NOMO-1 (cell line): ENCODE data around the gene ITPR2.
"Not testable (repeated sequence)": the region's sequence is repeated elsewhere in the genome, so short reads cannot be mapped to it uniquely, and the experiment has no call there.

ENCODE experiments used
- DNase-seq, 2 experiments: peaks; one replicate each; lab custom pipeline; 2025; ENCODE audit not compliant: unreplicated experiment in 2 of 2; lab: John Stamatoyannopoulos, UW

The ITPR2 gene

GRCh38 chr12:26535826-26536225 lies 297.2 kb downstream of the ITPR2 start:
- no peak for DNase-seq

GRCh38 chr12:26534071-26534470 lies 298.9 kb downstream of the ITPR2 start:
- DNase-seq, result no peak

DNA sequence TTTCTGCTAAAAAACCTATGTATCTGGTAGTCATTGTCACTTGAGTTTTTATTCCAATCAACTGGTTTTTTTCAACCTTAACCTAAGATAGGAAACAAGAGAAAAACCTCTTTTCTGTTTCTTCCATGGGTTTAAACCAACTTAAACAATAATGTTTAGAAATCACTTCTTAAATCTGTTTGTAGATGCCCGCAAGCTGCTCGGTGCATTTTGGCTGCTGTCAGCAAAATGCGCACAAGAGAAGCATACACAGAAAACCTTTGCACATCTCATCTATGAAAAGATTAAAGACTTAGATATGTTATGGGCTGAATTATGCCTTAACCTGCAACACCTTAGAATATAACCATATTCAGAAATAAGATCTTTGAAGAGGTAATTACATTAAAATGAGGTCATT lies 299.8 kb downstream of the ITPR2 start:
- no peak for DNase-seq

GRCh38 chr12:26530461-26530860 lies 302.5 kb downstream of the ITPR2 start:
- DNase-seq, result no peak

DNA sequence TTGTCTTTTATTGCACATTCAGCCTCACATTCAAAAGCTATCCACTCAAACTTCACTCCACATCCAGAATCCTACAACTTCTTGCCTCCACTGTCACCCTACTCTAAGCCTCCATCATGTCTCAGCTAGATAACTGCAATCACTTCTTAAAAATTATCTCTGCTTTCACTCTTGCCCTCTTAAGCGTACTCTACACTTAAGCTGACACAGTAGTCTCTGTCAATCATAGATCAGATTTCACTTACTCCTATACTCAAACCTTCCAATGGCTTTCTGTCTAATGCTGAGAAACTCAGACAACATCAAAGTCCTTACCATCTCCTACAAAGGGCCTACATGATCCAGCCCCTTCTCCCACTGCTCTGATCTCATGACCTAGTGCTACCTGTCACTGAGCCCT lies 304.1 kb downstream of the ITPR2 start:
- no peak for DNase-seq

DNA sequence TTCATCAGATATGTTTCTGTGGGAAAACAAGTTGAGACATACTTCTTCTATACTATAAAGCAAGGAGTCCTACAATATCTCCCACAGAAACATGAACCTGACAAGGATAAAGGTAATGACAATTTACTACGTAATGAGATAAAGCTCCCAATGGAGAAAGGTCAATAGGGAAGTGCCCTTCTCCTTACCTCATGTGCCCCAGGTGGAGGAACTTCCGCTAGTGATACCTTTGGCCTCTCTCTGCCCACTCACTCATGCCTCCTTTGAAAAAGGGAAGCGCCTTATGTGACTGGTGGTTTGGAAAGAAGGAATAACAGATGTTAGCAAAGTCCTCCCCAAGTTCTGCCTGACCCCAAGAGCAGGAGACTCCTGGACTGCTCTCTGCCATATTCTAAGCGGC lies 305.3 kb downstream of the ITPR2 start:
- no peak for DNase-seq

DNA sequence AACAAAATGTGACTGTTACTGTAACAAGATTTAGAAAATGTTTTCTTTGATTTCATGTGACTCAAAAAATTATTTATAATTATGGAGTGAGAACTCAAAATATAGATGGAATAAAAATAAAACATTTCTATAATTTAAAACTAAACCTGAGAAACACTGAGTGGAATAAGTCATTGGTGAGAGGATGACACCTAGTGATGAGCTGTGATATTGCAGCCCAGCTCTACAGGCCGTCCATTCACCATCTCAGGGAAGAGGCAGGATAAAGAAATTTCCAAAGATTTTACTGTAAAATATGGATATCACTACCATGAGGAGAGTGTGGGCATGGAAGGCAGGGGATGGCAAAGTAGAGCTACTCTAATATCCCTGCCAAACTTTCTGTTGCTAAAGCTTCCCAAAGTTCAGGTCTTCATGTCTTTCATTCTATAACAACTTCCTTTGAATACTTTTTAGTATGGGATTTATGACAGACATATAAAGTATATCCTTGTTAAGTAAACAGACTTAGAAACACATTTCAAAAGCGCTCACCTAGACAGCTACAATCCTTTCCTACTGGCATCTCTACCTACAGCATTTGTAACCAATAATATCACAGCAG lies 308.0 kb downstream of the ITPR2 start:
- peak in 1 of 2 experiments; percentile 12 for DNase-seq

DNA sequence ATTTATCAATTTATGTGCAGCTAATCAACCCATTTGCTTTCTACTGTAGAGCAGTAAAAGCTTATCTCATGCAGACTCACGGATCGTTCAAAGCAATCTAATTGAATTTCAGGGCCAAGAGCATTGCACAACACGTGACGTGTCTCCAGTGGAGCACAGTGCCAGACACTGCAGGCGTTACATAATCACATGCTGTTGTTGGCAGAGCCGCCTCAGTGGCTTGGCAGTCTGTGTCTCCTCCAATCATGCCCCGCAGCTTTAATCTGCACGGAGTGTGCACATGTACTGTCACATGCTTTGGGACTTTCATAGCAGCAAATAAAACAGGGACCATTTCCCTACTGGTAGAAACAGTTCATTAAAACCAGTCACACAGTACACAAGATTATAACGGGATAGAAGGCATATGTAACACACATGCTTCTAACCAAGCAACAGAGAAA lies 309.3 kb downstream of the ITPR2 start:
- peak; percentile 90 to 92 for DNase-seq

DNA sequence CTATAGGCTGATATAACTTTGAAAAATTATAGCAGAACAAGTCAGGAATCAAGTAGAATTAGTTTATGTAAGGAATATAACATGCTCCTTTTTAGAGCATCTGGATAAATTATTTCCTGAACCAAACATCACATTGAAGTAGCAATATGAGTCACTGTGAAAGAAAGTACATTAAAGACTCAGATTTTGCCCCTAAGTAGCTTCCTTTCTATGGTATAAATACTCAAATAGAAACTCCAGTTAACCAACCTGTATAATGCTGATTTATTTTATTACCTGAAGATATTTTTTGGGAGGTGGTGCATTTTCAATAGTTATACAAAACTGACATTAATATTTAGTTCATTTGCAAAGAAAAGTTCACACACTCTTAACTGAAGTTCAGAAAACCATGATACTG lies 312.1 kb downstream of the ITPR2 start:
- no peak for DNase-seq

GRCh38 chr12:26520109-26520508 lies 312.9 kb downstream of the ITPR2 start:
- no peak for DNase-seq

DNA sequence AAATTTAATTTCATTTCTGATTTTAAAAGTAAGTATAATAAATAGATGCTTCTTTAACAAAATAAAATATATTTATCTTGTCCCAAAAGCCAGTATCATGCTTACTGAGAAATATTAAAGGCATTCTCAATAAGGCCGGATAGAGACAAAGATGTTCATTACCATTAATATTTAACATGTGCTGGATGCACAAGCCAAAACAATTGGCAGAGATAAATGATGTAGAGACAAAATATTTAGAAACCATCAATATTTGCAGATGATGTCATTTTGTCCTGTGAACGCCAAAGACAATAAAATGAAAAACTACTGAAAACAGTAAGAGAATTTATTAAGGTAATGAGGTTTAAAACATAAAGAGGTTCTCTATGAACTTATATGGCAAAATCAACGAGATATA lies 313.5 kb downstream of the ITPR2 start:
- DNase-seq, result no peak

DNA sequence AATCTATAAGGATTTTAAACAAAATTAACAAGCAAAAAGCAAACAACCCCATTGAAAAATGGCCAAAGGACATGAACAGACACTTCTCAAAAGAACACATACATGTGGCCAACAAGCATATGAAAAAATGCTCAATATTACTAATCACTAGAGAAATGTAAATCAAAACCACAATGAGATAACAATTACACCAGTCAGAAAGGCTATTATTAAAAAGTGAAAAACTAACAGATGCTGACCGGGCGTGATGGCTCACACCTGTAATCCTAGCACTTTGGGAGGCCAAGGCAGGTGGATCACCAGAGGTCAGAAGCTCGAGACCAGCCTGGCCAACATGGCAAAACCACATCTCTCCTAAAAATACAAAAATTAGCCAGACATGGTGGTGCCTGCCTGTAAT lies 315.7 kb downstream of the ITPR2 start:
- DNase-seq, result not testable (repeated sequence)

- DNase-seq, result no peak
Measured at GRCh38 chr12:26514364-26514763, 318.6 kb downstream of the ITPR2 start.

DNA sequence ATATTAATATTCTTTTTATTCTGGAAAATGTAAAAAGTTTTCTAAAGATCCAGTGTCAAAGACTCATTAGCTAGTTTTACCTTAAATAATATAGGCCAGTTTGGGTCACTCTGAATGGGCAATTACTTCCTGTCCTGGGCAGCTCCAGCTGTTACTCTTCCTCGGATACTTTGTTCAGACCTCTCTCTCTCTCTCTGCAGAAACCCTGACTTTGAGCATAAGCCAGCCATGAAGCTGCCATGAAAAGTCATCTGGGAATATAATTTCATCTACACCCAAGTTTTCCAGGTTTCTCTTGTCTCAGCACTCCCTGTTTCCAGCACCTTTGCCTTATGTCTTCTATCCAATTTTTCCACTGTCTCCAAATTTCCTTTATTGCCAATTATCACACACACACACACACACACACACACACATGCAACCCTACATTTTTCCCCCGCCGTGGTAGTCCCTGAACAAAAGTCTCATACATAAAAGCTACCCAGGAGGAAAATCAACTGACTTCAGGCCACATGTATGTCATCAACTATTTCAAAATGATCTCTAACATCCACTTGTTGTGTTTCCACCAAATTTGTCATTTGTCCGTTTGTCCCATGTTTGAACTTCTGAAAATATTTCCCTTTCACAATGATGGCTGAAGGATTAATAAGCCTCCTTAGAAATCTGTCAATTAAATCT lies 319.5 kb downstream of the ITPR2 start:
- no peak for DNase-seq

DNA sequence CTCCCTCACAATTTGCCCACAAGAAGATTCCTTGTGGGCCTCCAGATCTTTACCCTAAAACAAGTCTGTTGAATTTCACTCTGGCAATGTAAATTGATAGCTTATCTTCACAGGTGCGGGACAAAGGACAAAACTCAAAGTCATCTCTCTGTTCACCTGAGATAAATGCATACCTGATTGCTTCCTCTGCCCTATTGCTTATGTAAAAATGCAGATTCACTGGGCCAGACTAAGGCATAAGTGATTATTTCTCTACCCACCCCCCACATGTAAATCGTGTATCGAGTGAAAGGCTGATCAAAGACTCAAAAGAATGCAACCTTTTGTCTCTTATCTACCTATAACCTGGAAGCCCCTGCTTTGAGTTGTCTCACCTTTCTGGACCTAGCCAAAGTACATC lies 320.8 kb downstream of the ITPR2 start:
- DNase-seq, result no peak

GRCh38 chr12:26510354-26510674 lies 322.7 kb downstream of the ITPR2 start:
- DNase-seq, result no peak

DNA sequence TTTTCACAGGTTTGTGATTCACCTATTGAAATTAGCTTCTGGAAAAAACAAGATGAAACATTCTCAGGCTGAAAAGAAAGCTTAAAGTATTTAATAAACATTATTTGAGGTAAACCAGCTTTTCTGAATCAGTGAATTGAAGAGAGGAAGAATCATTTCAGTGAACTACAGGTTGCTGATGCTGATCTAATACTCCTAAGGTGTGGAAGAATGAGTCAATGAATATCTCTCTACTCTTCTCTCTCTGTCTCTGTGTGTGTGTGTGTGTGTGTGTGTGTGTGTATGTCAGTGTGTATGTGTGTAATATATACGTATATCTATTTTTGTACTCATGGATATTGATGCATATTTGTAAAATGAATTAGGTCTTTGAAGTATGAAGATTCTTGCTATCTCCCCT lies 325.4 kb downstream of the ITPR2 start:
- DNase-seq, result no peak

DNA sequence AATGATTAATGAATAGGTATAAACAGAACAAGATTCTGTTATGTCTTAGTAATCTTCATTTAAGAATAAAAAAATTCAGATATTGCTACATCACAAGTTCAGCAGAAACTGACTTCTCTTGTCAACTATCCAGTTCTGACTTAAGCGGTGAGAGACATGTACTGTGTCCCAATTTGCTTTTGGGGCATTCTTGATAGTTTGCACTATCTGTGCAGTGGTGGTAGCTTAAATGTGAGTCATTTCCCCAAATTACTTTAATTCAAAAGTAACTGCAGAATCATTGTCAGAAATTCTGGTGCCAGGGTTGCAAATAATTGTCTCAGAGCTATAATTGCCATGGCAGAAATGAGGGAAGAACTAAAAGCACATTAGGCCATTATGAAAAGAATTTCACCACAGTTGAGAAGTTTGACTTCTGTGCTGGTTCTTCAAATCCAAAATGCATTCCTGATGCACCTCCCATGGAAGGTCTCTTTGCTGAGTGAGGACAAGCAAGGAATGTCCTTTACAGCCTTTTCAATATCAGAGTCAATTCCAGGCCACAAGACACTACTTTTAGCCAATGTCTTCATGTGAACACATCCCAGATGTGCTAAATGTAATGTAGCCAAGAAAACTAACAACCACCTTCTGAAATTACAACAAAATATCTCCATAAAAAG lies 332.9 kb downstream of the ITPR2 start:
- peak in 1 of 2 experiments; percentile 21 for DNase-seq

DNA sequence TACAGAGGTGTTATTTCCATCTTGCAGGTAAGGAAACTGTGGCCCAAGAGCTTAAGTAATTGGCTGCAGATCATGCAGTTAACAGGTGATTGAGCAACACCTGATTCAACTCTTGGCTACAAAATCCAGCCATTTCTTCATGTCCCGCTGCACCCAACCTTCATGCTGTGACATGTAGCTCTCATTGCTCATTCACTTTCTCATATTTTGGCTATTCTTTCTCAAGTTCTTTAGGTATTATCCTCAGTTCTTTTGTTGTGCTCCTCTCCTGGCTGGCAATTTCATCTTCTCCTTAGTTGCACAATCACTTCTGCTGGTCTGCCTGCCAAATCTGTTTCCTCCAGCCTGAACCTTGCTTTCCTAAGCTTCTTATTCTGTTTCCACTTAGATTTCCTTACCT lies 336.8 kb downstream of the ITPR2 start:
- DNase-seq, result no peak

- DNase-seq, result no peak
Measured at GRCh38 chr12:26493656-26494055, 339.3 kb downstream of the ITPR2 start.

- no peak for DNase-seq
Measured at GRCh38 chr12:26492406-26492805, 340.6 kb downstream of the ITPR2 start.

GRCh38 chr12:26489908-26490307 lies 343.1 kb downstream of the ITPR2 start:
- no peak for DNase-seq
